ENCODE data around the gene KRTAP2-4.

The KRTAP2-4 gene

GRCh38 chr17:41029633-41030245, 35.9 kb downstream of the KRTAP2-4 start, which contains the start of gene KRTAP1-4:
Gene KRTAP1-4 (minus strand): TSS chr17:41030195. CDS start chr17:41030078, 117 bp downstream.
- DNase-seq: no peak

- no peak for DNase-seq
These were observed 38.8 kb downstream of the KRTAP2-4 start, which contains the start of gene KRTAP1-5 for GRCh38 chr17:41026715-41027471. Gene KRTAP1-5 (minus strand): TSS chr17:41027208. CDS start chr17:41027155, 53 bp downstream.

GRCh38 chr17:41024697-41025096, 41.0 kb downstream of the KRTAP2-4 start:
- DNase-seq: no peak

- DNase-seq: no peak
These were observed 45.3 kb downstream of the KRTAP2-4 start for GRCh38 chr17:41020336-41020735.

- DNase-seq: no peak
These were observed 46.3 kb downstream of the KRTAP2-4 start for GRCh38 chr17:41019415-41019814.

- DNase-seq: no peak
These were observed 47.1 kb downstream of the KRTAP2-4 start for GRCh38 chr17:41018541-41018940.

GRCh38 chr17:41016578-41017215, 49.0 kb downstream of the KRTAP2-4 start:
- no peak for DNase-seq

GRCh38 chr17:41015454-41015853, 50.2 kb downstream of the KRTAP2-4 start:
- no peak for DNase-seq

All from amniotic stem cell (primary cell).